Activated T-cell treated with anti-CD3 and anti-CD28 coated beads, Interleukin-2, amount 50 U/mL, for 1 hour (primary cell): ENCODE data around the gene CEBPB.
"Not testable (repeated sequence)": the region's sequence is repeated elsewhere in the genome, so short reads cannot be mapped to it uniquely, and the experiment has no call there.

ENCODE experiments used
- DNase-seq: peaks from one replicate; pipeline ENCODE4 v3.0.0-alpha.2; 2020

Gene CEBPB

GRCh38 chr20:50190251-50191064 lies at the start of gene CEBPB:
CEBPB (plus strand) TSS chr20:50190830; CDS start chr20:50191034, 204 bp downstream.
- DNase-seq, result peak; percentile 87

GRCh38 chr20:50141018-50141675 lies 49.5 kb upstream of the CEBPB start:
- DNase-seq, result no peak

- DNase-seq, result no peak
Observed at GRCh38 chr20:50141811-50142561, 48.6 kb upstream of the CEBPB start.

GRCh38 chr20:50142812-50143211 lies 47.8 kb upstream of the CEBPB start:
- no peak for DNase-seq

- DNase-seq, result no peak
Observed at GRCh38 chr20:50144362-50144761, 46.3 kb upstream of the CEBPB start.

GRCh38 chr20:50145566-50145965 lies 45.1 kb upstream of the CEBPB start:
- DNase-seq, result no peak

- DNase-seq, result no peak
Observed at GRCh38 chr20:50146214-50146613, 44.4 kb upstream of the CEBPB start.

GRCh38 chr20:50146732-50147662 lies 43.6 kb upstream of the CEBPB start:
- peak; percentile 72 for DNase-seq

- no peak for DNase-seq
Observed at GRCh38 chr20:50149481-50150254, 41.0 kb upstream of the CEBPB start.

GRCh38 chr20:50151034-50151743 lies 39.4 kb upstream of the CEBPB start:
- DNase-seq, result no peak

GRCh38 chr20:50152394-50153152 lies 38.1 kb upstream of the CEBPB start:
- DNase-seq, result no peak

GRCh38 chr20:50153153-50153499 lies 37.5 kb upstream of the CEBPB start:
- DNase-seq, result no peak

- peak; percentile 82 for DNase-seq
Observed at GRCh38 chr20:50153500-50154377, 36.9 kb upstream of the CEBPB start, which contains the start of gene PEDS1. PEDS1 (minus strand) TSS chr20:50153723; CDS start chr20:50153637, 86 bp downstream.

GRCh38 chr20:50161494-50161893 lies 29.1 kb upstream of the CEBPB start:
- DNase-seq, result not testable (repeated sequence)

GRCh38 chr20:50163570-50164317 lies 26.9 kb upstream of the CEBPB start:
- no peak for DNase-seq

GRCh38 chr20:50165684-50166554 lies 24.7 kb upstream of the CEBPB start:
- peak; percentile 76 for DNase-seq

GRCh38 chr20:50169329-50169823 lies 21.3 kb upstream of the CEBPB start:
- DNase-seq, result peak; percentile 91
